Measurements from ENCODE around the gene MYO15B. TPM values are rescaled to one million over a fixed set of nuclear protein-coding genes. Genes with fewer than 3 reads are reported as not detected.

Gene MYO15B
- total and polyA plus RNA-seq, 2 donors (not counting 1 experiment from before 2014, with no cell fraction given) = 452 to 1,019 TPM

- no peak for ATAC-seq (ENCODE audit: low read depth)
- Mint-ChIP-seq H3K4me3 (no peak overlapping the region), H3K27me3 (no peaks in the 10 kb centered on the region), H3K27ac (no peak overlapping the region), H3K9me3 (ENCODE audit: insufficient read depth) (no peaks in the 10 kb centered on the region), H3K4me1 (peaks cover 2% of the 10 kb centered on the region)
- H3K27me3 ChIP-seq (replicated peaks in 1 of 4; ENCODE audit: control extremely low read depth in 1 of 4, control insufficient read depth in 3 of 4, insufficient read depth in 4 of 4, low read length in 3 of 4) = no peaks in the 10 kb centered on the region
- H3K4me1 ChIP-seq (ENCODE audit: control insufficient read depth in 2 of 2, insufficient read depth in 2 of 2, low read length in 2 of 2) = no peaks in the 10 kb centered on the region
- no peak overlapping the region for H3K4me3 ChIP-seq (ENCODE audit: control extremely low read depth in 1 of 5, extremely low read depth in 1 of 5, insufficient read depth in 1 of 5, low read depth in 2 of 5, low read length in 4 of 5)
- no peak overlapping the region for H2AFZ ChIP-seq (ENCODE audit: insufficient read depth, low read depth, low read length, poor library complexity, severe bottlenecking)
- WGBS (ENCODE audit: insufficient coverage) = 90% methylated on average over 11 of the region's 12 CpGs
- H4K20me1 ChIP-seq (ENCODE audit: control insufficient read depth, insufficient read depth, low read length, poor library complexity, severe bottlenecking) = no peaks in the 10 kb centered on the region
- no peaks in the 10 kb centered on the region for H3K9me3 ChIP-seq (ENCODE audit: control extremely low read depth in 1 of 3, control insufficient read depth in 2 of 3, insufficient read depth in 1 of 3, low read length in 2 of 3)
- H3K9ac ChIP-seq (ENCODE audit: low read length) = no peak overlapping the region
- peaks cover 0 to 59% of the 10 kb centered on the region in 2 experiments for H3K36me3 ChIP-seq (replicated peaks in 1 of 2; ENCODE audit: control extremely low read depth in 1 of 2, control insufficient read depth in 1 of 2, extremely low read depth in 1 of 2, insufficient read depth in 2 of 2, low read length in 1 of 2)
- intact Hi-C loops (cut with micrococcal nuclease) = no loop called here
- DNase-seq = no peak
- POLR2A ChIA-PET = no interaction called here
- no peak overlapping the region for H3K4me2 ChIP-seq (replicated peaks; ENCODE audit: low read depth, low read length, poor library complexity, severe bottlenecking)
- H3K27ac ChIP-seq (ENCODE audit: low read length in 2 of 2) = no peak overlapping the region
- CTCF ChIA-PET = interaction anchor here (3.7 to 19.7 kb wide), 2 partner anchors 10 to 124 kb away, joined by 27 to 389 read pairs; partner anchors contain the start of gene SMIM5
- TF ChIP-seq EZH2 (IDR thresholded peaks at IDR 0.05; ENCODE audit: borderline replicate concordance, insufficient read depth, low read depth, low read length, poor library complexity, severe bottlenecking) = no peak
- TF ChIP-seq, protein P1, sequence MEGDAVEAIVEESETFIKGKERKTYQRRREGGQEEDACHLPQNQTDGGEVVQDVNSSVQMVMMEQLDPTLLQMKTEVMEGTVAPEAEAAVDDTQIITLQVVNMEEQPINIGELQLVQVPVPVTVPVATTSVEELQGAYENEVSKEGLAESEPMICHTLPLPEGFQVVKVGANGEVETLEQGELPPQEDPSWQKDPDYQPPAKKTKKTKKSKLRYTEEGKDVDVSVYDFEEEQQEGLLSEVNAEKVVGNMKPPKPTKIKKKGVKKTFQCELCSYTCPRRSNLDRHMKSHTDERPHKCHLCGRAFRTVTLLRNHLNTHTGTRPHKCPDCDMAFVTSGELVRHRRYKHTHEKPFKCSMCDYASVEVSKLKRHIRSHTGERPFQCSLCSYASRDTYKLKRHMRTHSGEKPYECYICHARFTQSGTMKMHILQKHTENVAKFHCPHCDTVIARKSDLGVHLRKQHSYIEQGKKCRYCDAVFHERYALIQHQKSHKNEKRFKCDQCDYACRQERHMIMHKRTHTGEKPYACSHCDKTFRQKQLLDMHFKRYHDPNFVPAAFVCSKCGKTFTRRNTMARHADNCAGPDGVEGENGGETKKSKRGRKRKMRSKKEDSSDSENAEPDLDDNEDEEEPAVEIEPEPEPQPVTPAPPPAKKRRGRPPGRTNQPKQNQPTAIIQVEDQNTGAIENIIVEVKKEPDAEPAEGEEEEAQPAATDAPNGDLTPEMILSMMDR (IDR thresholded peaks at IDR 0.05) = no peak
- no peaks in the 10 kb centered on the region for H3K79me2 ChIP-seq (ENCODE audit: control insufficient read depth, insufficient read depth, low read length)
Measured at GRCh38 chr17:75624021-75624420, 36.4 kb downstream of the MYO15B start.

- no peaks in the 10 kb centered on the region for H3K27me3 Mint-ChIP-seq
- DNase-seq (no peak), ATAC-seq (ENCODE audit: low read depth) (no peak)
- no peak overlapping the region for H3K4me3 Mint-ChIP-seq
- peaks cover 0 to 52% of the 10 kb centered on the region in 2 experiments for H3K36me3 ChIP-seq (replicated peaks in 1 of 2; ENCODE audit: control extremely low read depth in 1 of 2, control insufficient read depth in 1 of 2, extremely low read depth in 1 of 2, insufficient read depth in 2 of 2, low read length in 1 of 2)
- CTCF ChIA-PET = interaction anchor here (0.5 to 19.7 kb wide), 4 partner anchors 9 to 172 kb away, joined by 3 to 389 read pairs (median 15); partner anchors contain the start of gene SMIM5
- WGBS (ENCODE audit: insufficient coverage) = 93% methylated on average over 14 of the region's 23 CpGs
- intact Hi-C loops (cut with micrococcal nuclease) = no loop called here
- no peaks in the 10 kb centered on the region for H3K27me3 ChIP-seq (replicated peaks in 1 of 4; ENCODE audit: control extremely low read depth in 1 of 4, control insufficient read depth in 3 of 4, insufficient read depth in 4 of 4, low read length in 3 of 4)
- H4K20me1 ChIP-seq (ENCODE audit: control insufficient read depth, insufficient read depth, low read length, poor library complexity, severe bottlenecking) = no peaks in the 10 kb centered on the region
- H3K9me3 Mint-ChIP-seq (ENCODE audit: insufficient read depth) = no peaks in the 10 kb centered on the region
- peaks cover 2% of the 10 kb centered on the region for H3K4me1 Mint-ChIP-seq
- POLR2A ChIA-PET = interaction anchor here (0.6 kb wide), 1 partner anchor 166 kb away, joined by 4 read pairs; no protein-coding TSS in a partner anchor
- no peaks in the 10 kb centered on the region for H3K9me3 ChIP-seq (ENCODE audit: control extremely low read depth in 1 of 3, control insufficient read depth in 2 of 3, insufficient read depth in 1 of 3, low read length in 2 of 3)
- TF ChIP-seq EZH2 (IDR thresholded peaks at IDR 0.05; ENCODE audit: borderline replicate concordance, insufficient read depth, low read depth, low read length, poor library complexity, severe bottlenecking) = no peak
- TF ChIP-seq, protein P1 (IDR thresholded peaks at IDR 0.05) = no peak
- H3K9ac ChIP-seq (ENCODE audit: low read length) = no peak overlapping the region
- H3K4me3 ChIP-seq (ENCODE audit: control extremely low read depth in 1 of 5, extremely low read depth in 1 of 5, insufficient read depth in 1 of 5, low read depth in 2 of 5, low read length in 4 of 5) = no peak overlapping the region
- H3K4me2 ChIP-seq (replicated peaks; ENCODE audit: low read depth, low read length, poor library complexity, severe bottlenecking) = no peak overlapping the region
- no peaks in the 10 kb centered on the region for H3K79me2 ChIP-seq (ENCODE audit: control insufficient read depth, insufficient read depth, low read length)
- no peak overlapping the region for H2AFZ ChIP-seq (ENCODE audit: insufficient read depth, low read depth, low read length, poor library complexity, severe bottlenecking)
- no peaks in the 10 kb centered on the region for H3K4me1 ChIP-seq (ENCODE audit: control insufficient read depth in 2 of 2, insufficient read depth in 2 of 2, low read length in 2 of 2)
- no peak overlapping the region for H3K27ac ChIP-seq (ENCODE audit: low read length in 2 of 2)
- no peak overlapping the region for H3K27ac Mint-ChIP-seq
Measured at GRCh38 chr17:75624714-75625345, 37.2 kb downstream of the MYO15B start.
